Measurements from ENCODE around the gene ATP10D.

DNA sequence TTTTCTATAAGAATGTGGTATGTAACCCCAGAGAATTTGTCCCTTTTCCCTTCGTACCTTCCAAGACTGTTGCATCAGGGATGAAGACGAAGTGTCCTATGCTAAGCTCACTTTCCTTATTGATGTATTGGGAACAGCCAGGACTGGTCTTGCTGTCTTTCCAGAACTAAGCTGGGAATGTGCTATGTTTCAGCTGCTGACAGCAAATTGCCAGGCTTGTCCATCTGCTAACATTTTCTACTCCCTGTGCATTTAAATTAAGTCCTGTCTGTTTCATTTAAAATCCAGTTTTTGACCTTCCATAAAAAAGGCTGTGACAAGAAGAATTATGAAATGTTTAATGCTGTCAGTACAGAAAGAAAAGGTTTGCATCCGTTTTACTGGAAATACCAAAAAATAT, 87.9 kb downstream of the ATP10D start:
- TF ChIP-seq CTCF (IDR thresholded peaks at IDR 0.05) (no peak), EZH2 (IDR thresholded peaks at IDR 0.05; ENCODE audit: borderline replicate concordance, insufficient read depth, low read depth, low read length, poor library complexity, severe bottlenecking) (no peak)
